Measurements from ENCODE around the gene IGF2BP1.
"Not testable (repeated sequence)": the region's sequence is repeated elsewhere in the genome, so short reads cannot be mapped to it uniquely, and the experiment has no call there.

Gene IGF2BP1

DNA sequence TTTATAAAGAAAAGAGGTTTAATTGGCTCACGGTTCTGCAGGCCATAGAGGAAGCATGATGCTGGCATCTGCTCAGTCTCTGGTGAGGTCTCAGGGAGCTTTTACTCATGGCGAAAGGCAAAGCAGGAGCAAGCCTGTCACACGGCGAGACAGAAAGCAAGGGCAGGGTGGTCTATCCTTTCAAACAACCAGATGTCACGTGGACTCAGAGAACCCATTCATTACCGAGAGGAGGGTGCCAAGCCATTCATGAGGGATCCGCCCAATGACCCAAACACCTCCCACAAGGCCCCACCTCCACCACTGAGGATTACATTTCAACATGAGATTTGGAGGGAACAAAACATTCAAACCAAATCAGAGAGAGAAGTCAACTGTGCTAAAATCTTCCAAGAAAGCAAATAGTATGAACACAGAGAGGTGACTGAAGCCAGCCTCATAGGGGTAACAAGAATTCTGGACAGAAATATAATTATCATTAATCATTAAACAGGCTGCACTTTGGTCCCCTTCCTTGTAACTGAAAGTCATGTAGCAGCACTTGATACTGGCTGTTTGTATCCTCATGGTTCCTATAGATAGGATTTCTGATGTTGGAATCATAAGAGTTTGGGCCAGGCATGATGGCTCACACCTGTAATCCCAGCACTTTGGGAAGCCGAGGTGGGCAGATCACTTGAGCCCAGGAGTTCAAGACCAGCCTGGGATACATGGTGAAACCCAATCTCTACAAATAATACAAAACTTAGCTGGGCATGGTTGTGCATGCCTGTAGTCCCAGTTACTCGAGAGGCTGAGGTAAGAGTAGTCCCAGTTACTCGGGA, 82.9 kb downstream of the IGF2BP1 start:
- Mint-ChIP-seq H3K9me3 (ENCODE audit: low read depth) (no peaks in the 10 kb centered on the region), H3K36me3 (no peaks in the 10 kb centered on the region), H3K27me3 (peaks cover 20% of the 10 kb centered on the region), H3K27ac (no peak overlapping the region), H3K4me1 (ENCODE audit: low read depth) (no peaks in the 10 kb centered on the region), H3K4me3 (no peak overlapping the region)

- Mint-ChIP-seq H3K9me3 (ENCODE audit: low read depth) (no peaks in the 10 kb centered on the region), H3K36me3 (no peaks in the 10 kb centered on the region), H3K27me3 (peaks cover 24% of the 10 kb centered on the region), H3K27ac (no peak overlapping the region), H3K4me1 (ENCODE audit: low read depth) (no peaks in the 10 kb centered on the region), H3K4me3 (no peak overlapping the region)
Measured at GRCh38 chr17:49082231-49082630, 85.0 kb downstream of the IGF2BP1 start.

GRCh38 chr17:49085046-49085445, 87.9 kb downstream of the IGF2BP1 start:
- H3K9me3 Mint-ChIP-seq (ENCODE audit: low read depth); H3K36me3 Mint-ChIP-seq; H3K4me3 Mint-ChIP-seq; H3K27ac Mint-ChIP-seq; H3K4me1 Mint-ChIP-seq (ENCODE audit: low read depth): not testable (repeated sequence)
- peaks cover 19% of the 10 kb centered on the region for H3K27me3 Mint-ChIP-seq

DNA sequence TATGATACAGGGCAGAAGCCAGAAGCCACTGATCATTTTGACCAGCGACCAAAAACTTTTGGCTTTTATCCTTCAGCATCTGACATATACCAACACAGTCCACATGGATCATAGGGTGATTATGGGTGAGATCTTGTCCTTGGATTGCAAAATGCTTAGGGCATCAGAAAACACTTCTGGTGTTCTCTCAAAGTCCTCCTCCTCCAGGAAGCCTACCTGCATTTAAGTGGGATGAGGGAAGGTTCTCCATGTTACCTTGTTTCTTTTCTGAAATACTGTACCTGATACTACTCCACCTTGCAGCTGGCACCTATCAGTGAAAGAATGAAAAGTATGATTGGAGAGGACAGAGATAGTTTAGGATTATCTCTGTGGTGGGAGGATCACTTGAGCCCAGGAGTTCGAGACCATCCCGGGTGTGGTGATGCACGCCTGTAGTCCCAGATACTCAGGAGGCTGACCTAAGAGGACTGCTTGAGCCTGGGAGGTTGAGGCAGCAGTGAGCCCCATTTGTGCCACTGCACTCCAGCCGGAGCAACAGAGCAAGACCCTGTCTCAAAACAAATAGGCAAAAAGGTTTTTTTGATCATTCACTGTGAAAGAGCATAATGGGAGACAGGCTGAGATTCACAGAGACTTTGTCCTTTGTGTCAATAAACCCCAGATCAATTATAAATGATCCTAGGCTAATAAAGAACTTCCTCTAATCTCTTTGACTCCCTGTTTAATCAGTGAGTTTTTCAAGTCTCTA, 88.6 kb downstream of the IGF2BP1 start:
- Mint-ChIP-seq H3K4me3 (no peak overlapping the region), H3K9me3 (ENCODE audit: low read depth) (no peaks in the 10 kb centered on the region), H3K4me1 (ENCODE audit: low read depth) (no peaks in the 10 kb centered on the region), H3K27ac (no peak overlapping the region), H3K36me3 (no peaks in the 10 kb centered on the region), H3K27me3 (peaks cover 18% of the 10 kb centered on the region)

DNA sequence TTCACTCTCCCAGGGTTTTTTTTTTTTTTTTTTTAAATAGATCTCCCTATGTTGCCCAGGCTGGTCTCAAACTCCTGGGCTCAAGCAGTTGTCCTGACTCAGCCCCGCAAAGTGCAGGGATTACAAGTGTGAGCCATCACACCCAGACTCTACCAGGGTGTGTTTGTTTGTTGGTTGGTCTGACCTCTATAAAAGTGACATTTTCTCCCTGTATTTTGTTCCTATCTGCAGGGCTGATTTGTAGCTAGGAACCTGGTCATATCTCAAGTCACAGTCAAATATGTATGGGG, 89.1 kb downstream of the IGF2BP1 start:
- Mint-ChIP-seq H3K36me3 (no peaks in the 10 kb centered on the region), H3K4me3 (no peak overlapping the region), H3K4me1 (ENCODE audit: low read depth) (no peaks in the 10 kb centered on the region), H3K27me3 (peaks cover 15% of the 10 kb centered on the region), H3K27ac (no peak overlapping the region), H3K9me3 (ENCODE audit: low read depth) (no peaks in the 10 kb centered on the region)

GRCh38 chr17:49086649-49087048, 89.5 kb downstream of the IGF2BP1 start:
- Mint-ChIP-seq H3K4me3 (no peak overlapping the region), H3K27me3 (peaks cover 15% of the 10 kb centered on the region), H3K27ac (no peak overlapping the region), H3K9me3 (ENCODE audit: low read depth) (no peaks in the 10 kb centered on the region), H3K4me1 (ENCODE audit: low read depth) (no peaks in the 10 kb centered on the region), H3K36me3 (no peaks in the 10 kb centered on the region)

GRCh38 chr17:49089094-49089493, 91.9 kb downstream of the IGF2BP1 start:
- no peak overlapping the region for H3K4me3 Mint-ChIP-seq
- H3K27ac Mint-ChIP-seq = no peak overlapping the region
- no peaks in the 10 kb centered on the region for H3K4me1 Mint-ChIP-seq (ENCODE audit: low read depth)
- H3K9me3 Mint-ChIP-seq (ENCODE audit: low read depth) = no peaks in the 10 kb centered on the region
- peaks cover 15% of the 10 kb centered on the region for H3K27me3 Mint-ChIP-seq
- no peaks in the 10 kb centered on the region for H3K36me3 Mint-ChIP-seq

GRCh38 chr17:49090878-49091594, 93.9 kb downstream of the IGF2BP1 start:
- no peaks in the 10 kb centered on the region for H3K36me3 Mint-ChIP-seq
- H3K27me3 Mint-ChIP-seq = peaks cover 5% of the 10 kb centered on the region
- H3K4me1 Mint-ChIP-seq (ENCODE audit: low read depth) = no peaks in the 10 kb centered on the region
- H3K27ac Mint-ChIP-seq = no peak overlapping the region
- no peak overlapping the region for H3K4me3 Mint-ChIP-seq
- no peaks in the 10 kb centered on the region for H3K9me3 Mint-ChIP-seq (ENCODE audit: low read depth)

GRCh38 chr17:49093131-49093530, 95.9 kb downstream of the IGF2BP1 start:
- H3K9me3 Mint-ChIP-seq (ENCODE audit: low read depth) = no peaks in the 10 kb centered on the region
- peaks cover 2% of the 10 kb centered on the region for H3K27me3 Mint-ChIP-seq
- H3K4me1 Mint-ChIP-seq (ENCODE audit: low read depth) = no peaks in the 10 kb centered on the region
- H3K27ac Mint-ChIP-seq = no peak overlapping the region
- H3K36me3 Mint-ChIP-seq = no peaks in the 10 kb centered on the region
- no peak overlapping the region for H3K4me3 Mint-ChIP-seq

GRCh38 chr17:49100601-49101000, 103.4 kb downstream of the IGF2BP1 start:
- no peak overlapping the region for H3K4me3 Mint-ChIP-seq
- no peaks in the 10 kb centered on the region for H3K9me3 Mint-ChIP-seq (ENCODE audit: low read depth)
- H3K36me3 Mint-ChIP-seq = no peaks in the 10 kb centered on the region
- peaks cover 3% of the 10 kb centered on the region for H3K27me3 Mint-ChIP-seq
- no peaks in the 10 kb centered on the region for H3K4me1 Mint-ChIP-seq (ENCODE audit: low read depth)
- H3K27ac Mint-ChIP-seq = no peak overlapping the region

- H3K4me3 Mint-ChIP-seq = no peak overlapping the region
- no peaks in the 10 kb centered on the region for H3K36me3 Mint-ChIP-seq
- peaks cover 3% of the 10 kb centered on the region for H3K27me3 Mint-ChIP-seq
- no peaks in the 10 kb centered on the region for H3K9me3 Mint-ChIP-seq (ENCODE audit: low read depth)
- no peak overlapping the region for H3K27ac Mint-ChIP-seq
- H3K4me1 Mint-ChIP-seq (ENCODE audit: low read depth) = no peaks in the 10 kb centered on the region
Measured at GRCh38 chr17:49101054-49101534, 103.9 kb downstream of the IGF2BP1 start.

DNA sequence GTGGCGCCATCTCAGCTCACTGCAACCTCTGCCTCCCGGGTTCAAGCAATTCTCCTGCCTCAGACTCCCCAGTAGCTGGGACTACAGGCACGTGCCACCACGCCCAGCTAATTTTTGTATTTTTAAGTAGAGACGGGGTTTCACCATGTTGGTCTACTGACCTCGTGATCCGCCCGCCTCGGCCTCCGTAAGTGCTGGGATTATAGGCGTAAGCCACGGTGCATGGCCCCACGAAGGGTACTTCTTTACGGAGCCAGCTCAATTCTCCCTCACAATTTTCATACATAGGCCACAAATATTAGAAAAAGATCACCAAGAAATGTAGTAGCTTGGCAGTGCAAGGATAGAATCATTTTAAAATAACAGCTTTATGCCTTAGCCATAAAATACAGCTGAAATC, 106.2 kb downstream of the IGF2BP1 start:
- H3K4me1 Mint-ChIP-seq (ENCODE audit: low read depth); H3K4me3 Mint-ChIP-seq: not testable (repeated sequence)

DNA sequence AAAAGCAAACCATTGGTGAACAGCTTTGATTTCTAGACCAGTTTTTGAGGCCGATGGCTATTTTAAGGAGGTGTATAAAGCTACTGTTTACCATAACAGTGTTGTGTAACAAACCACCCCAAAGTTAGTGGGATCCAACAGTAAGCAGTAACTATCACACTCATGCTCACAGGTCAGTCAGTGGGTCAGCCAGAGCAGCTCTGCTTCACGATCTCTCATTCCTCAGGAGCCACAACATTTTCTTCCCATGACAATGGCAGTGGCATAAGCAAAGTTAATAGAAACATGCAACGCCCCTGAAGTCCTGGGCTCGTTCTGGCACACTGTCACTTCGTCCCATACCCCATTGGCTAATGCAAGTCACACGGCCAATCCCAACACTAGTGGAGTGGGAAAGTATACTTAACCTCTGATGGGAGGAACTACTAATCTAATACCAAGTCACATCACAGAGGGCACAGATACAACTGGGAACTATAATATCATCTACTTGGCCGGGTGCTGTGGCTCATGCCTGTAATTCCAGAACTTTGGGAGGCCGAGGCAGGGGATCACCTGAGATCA, 107.4 kb downstream of the IGF2BP1 start:
- H3K4me1 Mint-ChIP-seq (ENCODE audit: low read depth) = no peaks in the 10 kb centered on the region
- H3K4me3 Mint-ChIP-seq = no peak overlapping the region
- no peak overlapping the region for H3K27ac Mint-ChIP-seq
- H3K36me3 Mint-ChIP-seq = no peaks in the 10 kb centered on the region
- no peaks in the 10 kb centered on the region for H3K9me3 Mint-ChIP-seq (ENCODE audit: low read depth)
- H3K27me3 Mint-ChIP-seq = peaks cover 3% of the 10 kb centered on the region

More for the DNA sequence above, 106.2 kb downstream of the IGF2BP1 start:
- H3K36me3 Mint-ChIP-seq; H3K27ac Mint-ChIP-seq; H3K27me3 Mint-ChIP-seq; H3K9me3 Mint-ChIP-seq (ENCODE audit: low read depth): not testable (repeated sequence)
